NCI-H345 treated with DMSO at 0.1 percent for 48 hours (cell line): ENCODE measurements around the gene ST8SIA5.

Source experiments
- DNase-seq: peaks from one replicate; lab custom pipeline; 2025; ENCODE audit not compliant: unreplicated experiment; lab: John Stamatoyannopoulos, UW

The ST8SIA5 gene

DNA sequence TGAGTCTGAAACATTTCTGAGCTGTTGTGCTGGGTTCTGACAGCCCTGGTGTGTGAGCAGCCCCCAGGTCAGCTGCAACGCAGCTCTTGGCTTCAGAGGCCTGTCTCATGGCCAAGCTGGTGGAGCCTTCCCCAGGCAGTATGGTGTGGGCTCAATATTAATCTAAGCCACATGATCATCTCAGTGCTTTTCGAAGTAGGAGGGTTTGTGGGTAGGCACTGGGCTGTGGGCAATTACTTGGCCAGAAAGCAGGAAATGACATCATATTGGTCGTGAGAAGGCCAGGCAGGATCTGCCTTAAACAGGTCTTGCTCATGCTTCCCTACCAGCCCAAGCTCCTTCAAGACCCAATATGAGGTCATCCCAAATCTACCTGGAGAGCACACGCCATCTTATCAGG lies 126.7 kb downstream of the ST8SIA5 start:
- no peak for DNase-seq

DNA sequence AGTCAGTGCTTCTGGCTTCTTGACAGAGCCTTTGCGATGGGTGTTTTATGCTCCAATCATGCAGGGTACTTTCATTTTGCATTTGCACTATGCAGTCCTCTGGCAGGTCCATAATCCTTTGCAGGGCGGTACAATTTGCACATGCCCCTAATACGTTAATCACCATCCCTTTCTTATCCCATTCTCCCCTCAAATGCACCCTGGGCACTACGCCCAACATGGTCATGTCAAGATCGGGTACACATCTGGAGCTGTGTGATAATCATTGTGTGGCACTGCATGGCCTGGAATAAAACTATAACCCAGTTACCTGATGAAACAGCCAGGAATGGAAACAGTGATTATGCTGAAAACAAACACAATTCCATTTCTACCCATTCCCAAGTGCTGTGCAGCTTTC lies 127.5 kb downstream of the ST8SIA5 start:
- no peak for DNase-seq

DNA sequence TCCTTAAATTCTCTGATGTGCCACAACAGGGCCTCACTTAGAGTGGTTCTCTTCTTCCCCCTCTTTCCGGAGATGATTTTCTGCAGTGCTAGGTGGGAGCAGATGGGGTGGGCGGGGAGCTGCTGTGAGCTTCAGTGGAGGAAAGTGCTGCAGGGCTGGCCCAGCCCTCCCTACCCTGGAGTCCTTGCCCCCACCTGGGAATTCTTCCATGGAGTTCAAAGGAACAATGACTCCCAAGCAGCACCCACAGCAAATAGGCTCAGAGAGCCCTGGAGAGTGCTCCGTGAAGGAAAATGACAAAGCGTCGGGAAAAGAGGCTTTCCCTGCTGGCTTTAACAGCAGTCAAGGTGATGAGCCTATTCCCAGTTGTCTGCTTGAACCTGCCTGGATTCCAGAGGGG lies 128.6 kb downstream of the ST8SIA5 start:
- DNase-seq, result no peak

DNA sequence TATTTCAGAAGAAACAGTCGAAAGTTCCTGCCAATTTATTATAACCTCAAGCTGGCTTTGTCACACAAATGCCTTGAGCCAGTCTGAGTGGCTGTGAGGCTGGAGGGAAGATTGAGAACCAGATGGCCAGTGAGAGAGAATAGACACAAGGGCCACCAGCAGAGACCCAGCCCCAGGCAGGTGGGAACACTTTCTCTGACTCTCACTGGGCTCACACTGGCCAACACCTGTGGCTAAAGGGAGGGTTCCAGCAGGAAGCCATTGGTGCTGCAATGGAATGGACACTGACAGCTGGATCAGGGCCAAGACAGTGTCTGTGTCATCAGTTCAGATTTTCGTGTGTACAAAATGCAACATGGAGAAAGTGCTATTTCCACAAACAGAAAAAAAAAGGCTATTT lies 129.7 kb downstream of the ST8SIA5 start:
- DNase-seq, result no peak

DNA sequence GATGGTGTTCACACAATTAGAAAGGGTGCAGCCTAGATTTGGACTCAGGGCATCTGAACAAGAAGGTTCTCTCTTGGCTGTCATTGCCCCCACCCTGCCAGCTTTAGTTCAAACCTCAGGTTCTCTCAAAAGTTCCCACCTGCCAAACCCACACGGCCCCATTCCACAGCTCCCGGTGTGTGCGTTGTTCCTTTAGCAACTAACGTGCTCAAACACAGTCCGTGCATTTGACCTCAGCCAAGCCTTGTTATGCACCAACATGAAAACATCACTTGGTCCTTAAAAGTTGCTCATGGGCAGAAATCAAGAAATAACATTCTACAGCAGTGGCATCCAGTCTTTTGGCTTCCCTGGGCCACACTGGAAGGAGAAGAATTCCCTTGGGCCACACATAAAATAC lies 131.8 kb downstream of the ST8SIA5 start:
- DNase-seq, result no peak

DNA sequence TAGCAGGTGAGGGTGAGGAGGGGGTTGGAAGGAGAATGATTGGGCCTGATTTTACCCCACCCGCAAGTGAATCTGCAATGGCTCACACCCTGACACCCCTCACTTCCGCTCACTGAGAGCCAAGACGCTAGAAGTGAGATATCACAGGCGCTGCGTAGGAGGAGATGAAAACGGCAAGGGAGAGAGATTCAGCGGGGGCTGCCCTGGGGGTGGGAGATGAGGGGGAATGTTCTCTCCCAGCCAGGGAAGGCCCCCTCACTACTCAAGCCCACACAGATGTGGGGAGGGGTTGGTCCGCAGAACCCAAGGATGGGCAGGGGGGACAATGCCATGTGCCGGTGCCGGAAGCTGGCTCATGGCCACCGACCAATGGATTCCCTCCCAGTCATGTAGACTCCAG lies 132.7 kb downstream of the ST8SIA5 start:
- DNase-seq, result no peak

DNA sequence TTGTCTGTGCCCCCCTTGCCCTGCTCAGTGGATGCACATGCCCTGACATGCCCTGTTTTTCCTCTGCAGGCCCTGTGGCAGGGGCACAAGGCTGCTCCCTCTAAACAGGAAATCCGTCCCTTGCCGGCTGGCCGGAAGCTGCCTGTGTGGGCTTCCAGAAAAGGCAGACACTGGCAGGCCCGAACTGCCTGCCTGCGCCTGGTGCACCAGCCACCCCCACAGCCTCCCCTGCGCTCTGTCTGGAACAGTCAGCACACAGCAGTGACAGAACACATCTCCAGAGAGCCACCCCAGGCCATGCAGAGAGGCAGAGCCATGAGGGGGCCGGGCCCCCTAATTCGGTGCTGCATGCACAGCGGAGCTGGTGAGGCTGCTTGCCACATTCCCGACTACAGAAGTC lies 133.3 kb downstream of the ST8SIA5 start:
- no peak for DNase-seq

DNA sequence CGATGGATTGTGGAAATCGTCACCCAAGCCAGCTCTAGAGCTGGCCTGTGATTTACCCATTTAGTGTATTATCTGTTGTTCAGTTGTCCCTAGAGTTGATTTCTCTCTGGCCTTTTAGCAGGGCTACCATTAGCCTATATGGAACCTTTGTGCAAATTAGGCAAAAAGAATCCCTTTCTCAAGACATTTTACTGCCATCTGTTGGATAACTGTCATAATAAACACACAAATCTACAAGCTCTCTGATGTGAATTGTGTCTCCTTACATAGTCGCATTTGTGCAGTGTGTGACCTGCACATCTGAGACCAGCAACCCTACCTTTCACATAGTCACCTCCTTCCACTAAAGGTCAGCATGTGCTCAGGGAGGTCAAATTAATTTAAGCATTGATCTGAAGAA lies 133.9 kb downstream of the ST8SIA5 start:
- no peak for DNase-seq

DNA sequence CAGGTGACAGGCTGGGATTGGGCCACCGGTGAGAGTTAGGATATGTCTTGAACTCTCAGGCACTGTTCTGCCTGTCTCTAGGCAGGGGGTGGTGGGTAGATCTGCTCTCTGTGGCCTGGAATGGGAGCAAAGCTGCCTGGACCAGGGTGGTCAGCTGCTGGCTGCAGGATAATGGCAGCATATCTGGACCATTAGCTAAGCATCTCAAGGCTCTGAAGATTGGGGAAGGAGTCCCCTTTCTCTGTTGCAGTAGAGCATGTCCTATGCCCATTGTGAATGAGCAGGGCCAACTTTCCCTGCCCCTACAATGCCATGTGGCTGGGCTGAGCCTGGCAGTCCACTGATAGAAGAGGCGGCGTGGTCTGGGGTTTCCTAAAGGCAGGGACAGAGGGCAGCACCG lies 134.4 kb downstream of the ST8SIA5 start:
- DNase-seq, result no peak

DNA sequence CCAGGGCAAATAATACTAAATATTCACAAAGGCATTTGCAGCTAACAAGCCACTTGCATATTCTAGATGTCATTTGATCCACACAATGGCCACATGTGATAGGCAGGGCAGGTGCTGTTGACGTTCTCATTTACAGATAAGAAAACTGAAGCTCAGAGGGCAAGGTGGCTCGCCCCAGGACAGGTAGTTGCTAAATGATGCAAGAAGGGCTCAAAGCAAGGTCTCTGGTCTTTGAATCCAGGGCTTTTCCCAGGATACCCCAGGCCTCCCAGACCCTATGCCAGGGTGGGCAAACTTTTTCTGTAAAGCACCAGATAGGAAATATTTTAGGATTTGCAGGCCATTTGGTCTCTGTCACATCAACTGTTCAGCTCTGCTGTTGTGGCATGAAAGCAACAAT lies 135.0 kb downstream of the ST8SIA5 start:
- DNase-seq, result no peak

DNA sequence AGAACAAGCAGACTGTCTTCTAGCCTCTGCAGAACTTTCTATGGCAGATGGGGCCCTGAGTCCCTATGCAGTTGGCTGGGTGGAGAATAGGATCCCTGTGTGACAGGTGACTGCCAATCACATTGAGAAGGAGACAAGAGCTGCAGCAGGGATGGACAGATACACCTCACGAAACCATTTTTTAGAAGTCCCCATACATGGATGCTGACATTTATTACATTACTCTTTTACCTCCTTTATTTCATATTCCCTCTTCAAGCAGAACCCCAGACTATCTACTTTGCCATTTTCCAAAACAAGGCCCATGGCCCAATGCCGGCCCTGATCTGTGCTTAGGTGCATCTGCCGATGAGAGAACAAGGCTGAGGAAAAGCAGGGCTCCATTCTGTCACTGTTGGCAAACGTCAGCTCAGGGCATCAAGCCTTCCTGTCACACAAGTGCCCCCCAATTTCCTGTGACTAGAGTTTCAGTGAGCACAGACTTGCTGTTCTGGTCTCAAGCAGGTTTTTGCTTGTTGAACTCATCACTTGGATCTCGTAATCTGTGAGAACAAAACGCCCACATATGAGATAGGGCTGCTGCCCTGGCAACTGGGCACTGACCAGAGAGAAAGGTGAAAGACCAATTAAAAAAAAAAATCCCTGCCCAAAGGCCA lies 135.6 kb downstream of the ST8SIA5 start:
- DNase-seq, result no peak

DNA sequence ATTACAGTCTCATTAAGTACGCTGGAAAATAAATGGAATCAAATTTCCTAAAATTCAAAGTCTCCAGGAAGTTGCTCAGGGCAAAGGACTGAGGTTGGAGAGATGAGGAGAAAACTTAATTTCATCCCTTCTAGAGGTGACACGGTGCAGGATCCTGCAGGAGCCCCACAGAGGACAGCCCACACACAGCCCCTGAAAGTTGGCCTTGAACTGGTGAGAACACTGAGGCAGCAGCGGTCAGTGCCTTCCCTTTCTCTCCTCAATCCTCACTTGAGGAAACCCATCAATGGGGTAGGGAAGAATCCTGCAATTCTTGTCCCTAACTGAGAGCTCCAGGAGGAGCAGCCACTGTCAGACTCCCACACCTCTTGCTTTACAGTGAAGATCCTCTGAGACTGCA lies 137.3 kb downstream of the ST8SIA5 start:
- DNase-seq, result no peak
